Osteoblast (primary cell): ENCODE results near the gene DLL3. TPM values are rescaled to one million over a fixed set of nuclear protein-coding genes. Genes with fewer than 3 reads are reported as not detected.

Experiments used
- DNase-seq: peaks from one replicate; pipeline ENCODE4 v3.0.0; 2011; ENCODE audit warnings: low spot score, mixed read lengths; ENCODE audit not compliant: insufficient read length; ENCODE audit errors: missing footprints
- H2AFZ ChIP-seq: 2 replicates; pipeline ENCODE4 v1.6.0; 2011; ENCODE audit warnings: mild to moderate bottlenecking, low read length
- H3K27ac ChIP-seq: 2 replicates; pipeline ENCODE4 v1.5.1; 2011; ENCODE audit warnings: mild to moderate bottlenecking, low read depth, low read length, moderate library complexity
- H3K27me3 ChIP-seq: 2 replicates; pipeline ENCODE4 v1.6.0; 2012; ENCODE audit warnings: mild to moderate bottlenecking, control low read depth, inconsistent platforms, low read length, moderate library complexity; ENCODE audit not compliant: insufficient read depth
- H3K36me3 ChIP-seq: 2 replicates; pipeline ENCODE4 v1.5.1; 2011; ENCODE audit warnings: mild to moderate bottlenecking, low read length, control low read depth, moderate library complexity; ENCODE audit not compliant: insufficient read depth
- H3K4me1 ChIP-seq: 2 replicates; pipeline ENCODE4 v1.5.1; 2011; ENCODE audit warnings: mild to moderate bottlenecking, low read length, control low read depth, moderate library complexity; ENCODE audit not compliant: insufficient read depth
- H3K4me2 ChIP-seq: 2 replicates; pipeline ENCODE4 v1.6.0; 2011; ENCODE audit warnings: mild to moderate bottlenecking, low read length; ENCODE audit not compliant: insufficient read depth
- H3K4me3 ChIP-seq: fragments of 200-600 bp; sonication (generic); 3 replicates; pipeline ENCODE4 v1.5.1; 2012; ENCODE audit warnings: mild to moderate bottlenecking, low read length, inconsistent platforms; ENCODE audit not compliant: insufficient read depth
- H3K79me2 ChIP-seq: 2 replicates; pipeline ENCODE4 v1.6.0; 2012; ENCODE audit warnings: mild to moderate bottlenecking, low read length, control low read depth, inconsistent platforms; ENCODE audit not compliant: insufficient read depth
- H3K9me3 ChIP-seq: 2 replicates; pipeline ENCODE4 v1.5.1; 2011; ENCODE audit warnings: low read depth, low read length, control low read depth
- H4K20me1 ChIP-seq: 2 replicates; pipeline ENCODE4 v1.6.0; 2012; ENCODE audit warnings: mild to moderate bottlenecking, low read length, control low read depth; ENCODE audit not compliant: insufficient read depth
- CTCF ChIP-seq: IDR thresholded peaks from 2 replicates; pipeline ENCODE4 v1.5.1; 2011; ENCODE audit warnings: mild to moderate bottlenecking, low read depth, low read length, moderate library complexity; ENCODE audit errors: extremely low read depth
- total RNA-seq: library from RNA; depleted of rRNA; stranded (reverse); fragments of >200 nt; gene quantifications from 2 replicates; pipeline ENCODE4 v1.2.3, GENCODE V29; 2012

DLL3 gene
- total RNA-seq, 1 donor = under 0.01 TPM

GRCh38 chr19:39512988-39513387 is 14.2 kb downstream of the DLL3 start:
- Histone ChIP-seq H3K79me2 (no peaks in the 10 kb centered on the region), H3K27me3 (peaks cover 59% of the 10 kb centered on the region), H3K4me3 (no peak overlapping the region), H4K20me1 (no peaks in the 10 kb centered on the region), H2AFZ (no peak overlapping the region), H3K4me1 (no peaks in the 10 kb centered on the region), H3K27ac (no peak overlapping the region), H3K4me2 (no peak overlapping the region), H3K36me3 (no peaks in the 10 kb centered on the region), H3K9me3 (no peaks in the 10 kb centered on the region)
- no peak for TF ChIP-seq CTCF
- DNase-seq = no peak

DNA sequence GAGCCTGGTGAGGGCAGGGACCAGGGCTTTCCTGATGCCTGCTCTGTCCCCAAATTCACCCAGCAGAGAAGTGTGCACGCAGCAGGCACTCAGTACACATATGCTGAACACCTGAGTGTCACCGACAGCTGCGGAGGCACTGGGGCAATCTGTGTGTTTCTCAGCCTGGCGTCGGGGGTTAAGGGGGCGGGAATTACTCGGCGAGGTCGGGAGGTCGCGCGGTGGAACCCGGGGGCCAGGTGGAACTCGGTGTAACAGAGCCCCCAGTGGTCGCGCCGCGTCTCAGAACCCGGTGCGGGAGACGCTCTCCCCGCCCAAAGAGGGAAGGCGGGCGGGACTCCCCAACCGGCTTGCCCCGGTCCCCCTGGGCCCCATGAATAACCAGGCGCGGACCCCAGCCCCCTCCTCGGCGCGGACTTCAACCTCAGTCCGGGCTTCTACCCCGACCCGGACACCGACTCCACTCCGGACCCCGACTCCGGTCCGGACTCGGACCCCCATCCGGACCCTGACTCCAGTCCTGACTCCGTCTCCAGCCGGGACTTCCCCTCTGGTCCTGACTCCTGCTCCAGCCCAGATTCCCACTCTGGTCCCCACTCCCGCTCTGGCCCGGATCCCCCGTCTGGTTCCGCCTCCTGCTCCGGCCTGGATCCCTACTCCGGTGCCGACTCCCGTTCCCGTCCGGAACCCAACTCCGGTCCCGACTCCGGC is 16.2 kb downstream of the DLL3 start, which contains the start of gene SELENOV:
TSS of gene SELENOV (plus strand) at position 300 of the 711 bp plus-strand sequence. CDS start at position 374, 74 bp downstream.
- Histone ChIP-seq H4K20me1 (no peaks in the 10 kb centered on the region), H3K4me1 (no peaks in the 10 kb centered on the region), H3K27me3 (peaks cover 55% of the 10 kb centered on the region), H3K79me2 (no peaks in the 10 kb centered on the region), H3K4me3 (no peak within 1 kb of the TSS), H3K36me3 (no peaks in the 10 kb centered on the region), H3K27ac (no peak within 1 kb of the TSS), H3K9me3 (no peaks in the 10 kb centered on the region), H2AFZ (no peak within 1 kb of the TSS), H3K4me2 (no peak within 1 kb of the TSS)
- no peak for TF ChIP-seq CTCF
- peak; percentile 66 for DNase-seq

DNA sequence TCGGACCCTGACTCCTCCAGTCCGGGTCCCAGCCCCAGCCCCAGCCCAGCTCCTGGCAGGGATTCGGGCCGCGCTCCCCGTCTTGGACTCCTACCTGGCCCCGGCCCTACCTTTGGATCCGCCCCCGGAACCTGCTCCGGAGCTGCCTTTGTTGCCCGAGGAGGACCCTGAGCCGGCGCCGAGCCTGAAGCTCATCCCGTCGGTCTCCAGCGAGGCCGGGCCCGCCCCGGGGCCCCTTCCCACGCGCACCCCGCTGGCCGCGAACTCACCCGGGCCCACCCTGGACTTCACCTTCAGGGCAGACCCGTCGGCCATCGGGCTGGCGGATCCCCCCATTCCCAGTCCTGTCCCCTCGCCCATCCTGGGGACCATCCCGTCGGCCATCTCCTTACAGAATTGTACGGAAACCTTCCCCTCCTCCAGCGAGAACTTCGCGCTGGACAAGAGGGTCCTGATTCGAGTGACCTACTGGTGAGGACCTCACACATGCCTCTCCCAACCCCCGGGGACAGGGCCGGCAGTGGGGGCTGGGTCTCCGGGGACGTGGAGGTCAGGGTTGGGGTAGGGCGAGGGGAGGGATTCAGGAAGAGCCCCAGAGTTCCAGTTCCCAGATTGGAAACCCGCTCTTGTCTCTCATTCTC is 16.9 kb downstream of the DLL3 start:
- Histone ChIP-seq H3K9me3 (no peaks in the 10 kb centered on the region), H3K36me3 (no peaks in the 10 kb centered on the region), H4K20me1 (no peaks in the 10 kb centered on the region), H2AFZ (no peak overlapping the region), H3K27me3 (peaks cover 55% of the 10 kb centered on the region), H3K4me1 (no peaks in the 10 kb centered on the region), H3K27ac (no peak overlapping the region), H3K79me2 (no peaks in the 10 kb centered on the region), H3K4me2 (no peak overlapping the region), H3K4me3 (no peak overlapping the region)
- TF ChIP-seq CTCF = no peak
- peak; percentile 80 for DNase-seq

GRCh38 chr19:39516270-39516669 is 17.5 kb downstream of the DLL3 start:
- Histone ChIP-seq H2AFZ (no peak overlapping the region), H3K36me3 (no peaks in the 10 kb centered on the region), H4K20me1 (no peaks in the 10 kb centered on the region), H3K4me1 (no peaks in the 10 kb centered on the region), H3K4me2 (no peak overlapping the region), H3K79me2 (no peaks in the 10 kb centered on the region), H3K27me3 (peaks cover 55% of the 10 kb centered on the region), H3K27ac (no peak overlapping the region), H3K4me3 (no peak overlapping the region), H3K9me3 (no peaks in the 10 kb centered on the region)
- peak; percentile 41 for DNase-seq
- no peak for TF ChIP-seq CTCF
